ENCODE data around the gene HES4. TPM values are rescaled to one million over a fixed set of nuclear protein-coding genes. Genes with fewer than 3 reads are reported as not detected.

HES4 gene
- total RNA-seq, 2 donors from 2014 or later, result 50.1 to 98.8 TPM

DNA sequence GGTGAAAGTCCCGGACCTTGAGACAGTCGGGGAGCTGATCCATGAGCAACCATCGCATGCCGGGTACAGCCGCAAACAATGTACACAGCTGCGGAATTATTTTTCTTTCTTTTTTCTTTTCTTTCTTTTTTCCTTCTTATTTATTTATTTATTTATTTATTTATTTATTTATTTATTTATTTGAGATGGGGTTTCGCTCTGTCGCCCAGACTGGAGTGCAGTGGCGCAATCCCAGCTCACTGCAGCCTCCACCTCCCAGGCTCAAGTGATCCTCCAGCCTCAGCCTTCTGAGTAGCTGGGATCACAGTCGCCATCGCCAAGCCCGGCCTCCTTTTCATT, 15.5 kb downstream of the HES4 start:
- H3K4me3 ChIP-seq, result peak overlapping the region; percentile 51
- TF ChIP-seq, protein P1, sequence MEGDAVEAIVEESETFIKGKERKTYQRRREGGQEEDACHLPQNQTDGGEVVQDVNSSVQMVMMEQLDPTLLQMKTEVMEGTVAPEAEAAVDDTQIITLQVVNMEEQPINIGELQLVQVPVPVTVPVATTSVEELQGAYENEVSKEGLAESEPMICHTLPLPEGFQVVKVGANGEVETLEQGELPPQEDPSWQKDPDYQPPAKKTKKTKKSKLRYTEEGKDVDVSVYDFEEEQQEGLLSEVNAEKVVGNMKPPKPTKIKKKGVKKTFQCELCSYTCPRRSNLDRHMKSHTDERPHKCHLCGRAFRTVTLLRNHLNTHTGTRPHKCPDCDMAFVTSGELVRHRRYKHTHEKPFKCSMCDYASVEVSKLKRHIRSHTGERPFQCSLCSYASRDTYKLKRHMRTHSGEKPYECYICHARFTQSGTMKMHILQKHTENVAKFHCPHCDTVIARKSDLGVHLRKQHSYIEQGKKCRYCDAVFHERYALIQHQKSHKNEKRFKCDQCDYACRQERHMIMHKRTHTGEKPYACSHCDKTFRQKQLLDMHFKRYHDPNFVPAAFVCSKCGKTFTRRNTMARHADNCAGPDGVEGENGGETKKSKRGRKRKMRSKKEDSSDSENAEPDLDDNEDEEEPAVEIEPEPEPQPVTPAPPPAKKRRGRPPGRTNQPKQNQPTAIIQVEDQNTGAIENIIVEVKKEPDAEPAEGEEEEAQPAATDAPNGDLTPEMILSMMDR (IDR thresholded peaks at IDR 0.05), result no peak
- H3K36me3 ChIP-seq, result no peaks in the 10 kb centered on the region

DNA sequence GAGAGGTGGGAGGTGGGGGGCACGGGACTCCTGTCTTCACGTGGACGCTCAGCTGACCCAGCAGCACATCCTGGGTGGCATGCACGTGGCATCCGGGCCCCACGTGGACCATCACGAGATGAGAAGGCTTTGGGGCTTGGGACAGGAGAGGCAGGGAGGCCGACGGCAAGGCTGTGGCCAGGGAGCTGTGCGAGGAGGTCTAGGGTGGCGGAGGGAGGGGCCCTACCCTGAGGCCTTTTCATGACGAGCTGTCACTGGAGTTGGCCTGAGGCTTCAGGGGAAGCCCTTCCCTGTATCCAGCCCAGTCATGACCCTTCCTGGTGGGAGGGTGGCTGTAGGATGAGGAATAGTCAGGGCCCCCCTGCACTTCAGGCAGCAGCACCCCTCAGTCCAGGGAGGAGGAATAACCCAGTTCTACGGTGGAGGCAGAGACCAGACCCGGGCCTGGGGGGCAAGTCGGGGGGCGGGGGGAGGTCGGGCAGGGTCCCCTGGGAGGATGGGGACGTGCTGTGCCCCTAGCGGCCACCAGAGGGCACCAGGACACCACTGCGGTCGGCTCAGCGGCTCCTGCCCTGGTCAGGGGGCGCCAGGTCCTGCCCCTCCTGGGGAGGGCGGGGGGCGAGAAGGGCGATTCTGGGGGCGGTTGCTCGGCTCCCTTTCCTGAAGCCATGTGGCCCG, 16.0 kb downstream of the HES4 start:
- Histone ChIP-seq H3K4me1 (ENCODE audit: control insufficient read depth in 1 of 2, low read depth in 2 of 2) (peaks cover 0 to 8% of the 10 kb centered on the region in 2 donors), H3K27me3 (replicated peaks; ENCODE audit: insufficient read depth) (no peaks in the 10 kb centered on the region), H3K9me3 (no peaks in the 10 kb centered on the region), H3K36me3 (no peaks in the 10 kb centered on the region), H3K27ac (no peak overlapping the region), H3K4me3 (peak overlapping the region; percentile 51)
- TF ChIP-seq, protein P1 (IDR thresholded peaks at IDR 0.05), result peak; percentile 98
- ATAC-seq (ENCODE audit: insufficient number of reproducible peaks, low FRiP score, low read depth), result no peak
- no peak for DNase-seq (ENCODE audit: low spot score)

More for the DNA sequence above, 15.5 kb downstream of the HES4 start:
- Histone ChIP-seq H3K9me3 (no peaks in the 10 kb centered on the region), H3K27me3 (replicated peaks; ENCODE audit: insufficient read depth) (no peaks in the 10 kb centered on the region), H3K4me1 (ENCODE audit: control insufficient read depth in 1 of 2, low read depth in 2 of 2) (peaks cover 0 to 8% of the 10 kb centered on the region in 2 donors), H3K27ac (no peak overlapping the region)
- ATAC-seq (ENCODE audit: insufficient number of reproducible peaks, low FRiP score, low read depth) (no peak), DNase-seq (ENCODE audit: low spot score) (no peak)

DNA sequence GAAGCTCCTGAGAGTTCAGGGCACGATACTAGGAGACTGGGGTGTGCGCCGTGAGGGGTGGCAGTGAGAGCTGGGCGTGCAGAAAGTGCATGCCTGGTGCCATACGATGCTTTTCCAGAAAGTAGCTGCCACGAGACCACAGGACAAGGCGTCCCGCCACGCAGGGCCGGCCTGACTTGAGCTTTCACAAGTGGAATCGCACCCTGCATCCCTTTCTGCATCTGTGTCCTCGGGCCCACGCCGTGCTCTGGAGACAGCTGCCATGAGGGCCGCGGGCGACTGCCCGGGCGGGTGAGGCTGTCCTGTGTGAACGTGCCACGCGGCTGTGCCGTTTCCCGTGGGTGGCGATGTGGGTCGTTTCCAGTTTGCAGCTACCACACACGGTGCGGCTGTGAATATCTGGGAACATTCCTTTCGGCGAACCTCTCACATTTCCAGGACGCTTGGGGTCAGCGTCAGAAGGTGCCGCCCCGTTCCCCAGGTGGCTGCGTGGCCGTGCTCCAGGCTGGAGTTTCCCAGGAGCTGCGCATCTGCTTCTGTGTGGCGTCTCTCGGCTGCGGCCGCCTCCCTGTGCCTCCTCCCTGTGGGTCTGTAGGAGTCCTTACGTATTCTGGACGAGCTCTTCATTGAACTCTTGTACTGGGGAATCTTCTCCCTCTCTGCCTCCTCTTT, 17.0 kb downstream of the HES4 start:
- Histone ChIP-seq H3K4me1 (ENCODE audit: control insufficient read depth in 1 of 2, low read depth in 2 of 2) (peaks cover 0 to 8% of the 10 kb centered on the region in 2 donors), H3K4me3 (no peak overlapping the region), H3K27ac (no peak overlapping the region), H3K9me3 (no peaks in the 10 kb centered on the region), H3K36me3 (no peaks in the 10 kb centered on the region), H3K27me3 (replicated peaks; ENCODE audit: insufficient read depth) (no peaks in the 10 kb centered on the region)
- TF ChIP-seq, protein P1 (IDR thresholded peaks at IDR 0.05), result no peak
- ATAC-seq (ENCODE audit: insufficient number of reproducible peaks, low FRiP score, low read depth) (no peak), DNase-seq (ENCODE audit: low spot score) (no peak)

DNA sequence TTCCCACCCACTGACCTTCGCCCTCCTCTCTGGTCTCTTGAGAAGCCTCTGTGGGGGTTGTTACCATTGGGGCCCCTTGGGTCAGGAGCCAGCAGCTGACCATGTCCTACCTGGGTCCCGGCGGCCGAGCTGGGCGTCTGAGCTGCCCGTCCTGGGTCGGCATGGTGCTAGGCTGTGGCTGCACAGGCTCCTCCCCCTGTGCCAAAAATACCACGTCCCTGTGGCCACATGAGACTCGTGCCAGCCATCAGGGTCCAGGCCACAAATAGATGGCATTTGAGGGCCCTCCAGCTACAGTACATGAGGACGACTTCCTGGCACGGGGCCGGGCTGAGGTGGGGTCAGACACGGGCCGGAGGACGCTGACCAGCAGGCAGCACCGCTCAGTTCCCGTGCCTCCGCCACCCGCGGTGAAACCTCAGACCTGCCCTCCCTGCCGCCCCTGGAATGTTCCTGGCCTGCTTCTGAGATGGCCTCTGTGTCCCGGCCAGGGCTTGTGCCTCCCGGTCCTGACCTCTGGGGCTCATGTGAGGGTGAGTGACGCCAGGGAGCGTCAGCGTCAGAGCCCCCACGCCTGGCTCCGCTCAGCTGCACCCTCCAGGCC, 17.8 kb downstream of the HES4 start, which contains the start of gene PERM1:
Gene PERM1 (minus strand): TSS at position 139 of the 604 bp plus-strand sequence. CDS start 1,064 bp downstream, outside the sequence.
- no peak for ATAC-seq (ENCODE audit: insufficient number of reproducible peaks, low FRiP score, low read depth)
- Histone ChIP-seq H3K27me3 (replicated peaks; ENCODE audit: insufficient read depth) (no peaks in the 10 kb centered on the region), H3K27ac (no peak within 1 kb of the TSS), H3K4me3 (no peak within 1 kb of the TSS), H3K4me1 (ENCODE audit: control insufficient read depth in 1 of 2, low read depth in 2 of 2) (peaks cover 0 to 8% of the 10 kb centered on the region in 2 donors), H3K36me3 (no peaks in the 10 kb centered on the region), H3K9me3 (no peaks in the 10 kb centered on the region)
- DNase-seq (ENCODE audit: low spot score), result no peak
- TF ChIP-seq, protein P1 (IDR thresholded peaks at IDR 0.05), result no peak

DNA sequence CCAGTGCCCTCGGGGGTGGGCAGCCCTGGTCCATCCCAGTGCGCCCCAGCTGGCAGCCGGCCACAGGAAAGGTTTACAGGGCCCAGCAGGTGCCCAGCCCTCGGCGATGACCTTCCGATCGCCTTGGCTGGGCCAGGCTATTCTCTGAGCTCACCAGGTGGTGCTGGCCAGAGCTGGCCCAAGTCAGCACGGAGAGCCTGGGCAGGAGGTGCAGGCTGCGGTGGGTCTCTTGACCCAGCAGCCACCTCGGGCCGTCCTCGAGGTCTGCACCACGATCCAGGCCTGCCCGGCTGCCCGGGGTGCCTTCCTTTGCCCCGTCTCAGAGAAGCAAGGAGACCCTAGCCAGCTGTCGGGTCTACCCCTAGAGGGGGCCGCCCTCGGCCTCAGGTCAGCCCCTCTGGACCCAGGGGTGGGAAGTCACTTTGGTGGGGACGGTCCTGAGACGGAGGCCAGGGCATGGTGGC, 18.4 kb downstream of the HES4 start:
- H3K4me3 ChIP-seq, result no peak overlapping the region
- TF ChIP-seq, protein P1 (IDR thresholded peaks at IDR 0.05), result no peak
- no peaks in the 10 kb centered on the region for H3K36me3 ChIP-seq
- no peaks in the 10 kb centered on the region for H3K9me3 ChIP-seq
- no peak for DNase-seq (ENCODE audit: low spot score)
- H3K4me1 ChIP-seq (ENCODE audit: control insufficient read depth in 1 of 2, low read depth in 2 of 2), result peaks cover 0 to 8% of the 10 kb centered on the region in 2 donors
- no peak overlapping the region for H3K27ac ChIP-seq
- H3K27me3 ChIP-seq (replicated peaks; ENCODE audit: insufficient read depth), result no peaks in the 10 kb centered on the region
- no peak for ATAC-seq (ENCODE audit: insufficient number of reproducible peaks, low FRiP score, low read depth)

Data from thoracic aorta (tissue), 2 donors.